Type B pancreatic cell (in vitro differentiated cells): ENCODE results near the gene ZDHHC14. TPM values are rescaled to one million over a fixed set of nuclear protein-coding genes. Genes with fewer than 3 reads are reported as not detected.

Experiments used
- DNase-seq: peaks from one replicate; pipeline ENCODE4 v3.0.0; 2021; ENCODE audit warnings: mixed read lengths; ENCODE audit not compliant: unreplicated experiment; ENCODE audit errors: extremely low spot score
- H3K27ac Mint-ChIP-seq: 2 replicates; pipeline ENCODE4 v1.8.0; 2021; ENCODE audit warnings: mild to moderate bottlenecking, mixed read lengths
- H3K27me3 Mint-ChIP-seq: 2 replicates; pipeline ENCODE4 v1.8.0; 2021; ENCODE audit warnings: mixed read lengths
- H3K36me3 Mint-ChIP-seq: 2 replicates; pipeline ENCODE4 v1.8.0; 2021; ENCODE audit warnings: mixed read lengths
- H3K4me1 Mint-ChIP-seq: one replicate; pipeline ENCODE4 v1.8.0; 2021; ENCODE audit warnings: mixed read lengths; ENCODE audit not compliant: unreplicated experiment
- H3K4me3 Mint-ChIP-seq: 2 replicates; pipeline ENCODE4 v1.8.0; 2021; ENCODE audit warnings: mild to moderate bottlenecking, mixed read lengths
- H3K9me3 Mint-ChIP-seq: 2 replicates; pipeline ENCODE4 v1.8.0; 2021; ENCODE audit warnings: mixed read lengths
- total RNA-seq: library from RNA; stranded (reverse); gene quantifications from 2 replicates; pipeline ENCODE4 v1.2.1, GENCODE V29; 2021; ENCODE audit warnings: low replicate concordance
- TF ChIP-seq, protein P1 (sequence below): fragments of 200-600 bp; sonication (generic); conservative IDR thresholded peaks from 2 replicates; pipeline ENCODE4 v1.5.0; 2021; ENCODE audit warnings: antibody characterized with exemption, mild to moderate bottlenecking

The ZDHHC14 gene
- total RNA-seq, 1 donor from 2014 or later = 11.1 TPM

DNA sequence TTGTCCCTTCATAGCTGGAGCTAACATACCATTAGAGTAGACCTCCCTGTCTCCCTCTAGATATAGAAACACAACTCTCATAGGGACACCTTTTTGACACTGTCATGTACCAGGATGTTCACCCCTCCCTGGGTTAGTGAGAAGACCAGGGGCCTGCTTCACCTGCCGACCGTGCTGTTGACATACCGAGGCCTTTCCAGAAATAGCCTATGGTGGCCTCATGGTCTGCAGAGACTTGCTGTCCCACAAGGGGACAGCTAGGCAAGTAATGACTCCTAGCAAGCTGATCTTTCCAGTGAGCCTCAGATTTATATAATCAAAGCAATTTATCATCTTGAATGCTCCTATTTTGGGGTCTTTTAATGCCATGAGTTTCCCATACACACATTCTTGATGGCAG lies 15.0 kb downstream of the ZDHHC14 start:
- Mint-ChIP-seq H3K27ac (no peak overlapping the region), H3K4me3 (no peak overlapping the region), H3K9me3 (peaks cover 14% of the 10 kb centered on the region), H3K27me3 (no peaks in the 10 kb centered on the region), H3K4me1 (peaks cover 4% of the 10 kb centered on the region), H3K36me3 (peaks cover 7% of the 10 kb centered on the region)
- no peak for DNase-seq
- TF ChIP-seq, protein P1, sequence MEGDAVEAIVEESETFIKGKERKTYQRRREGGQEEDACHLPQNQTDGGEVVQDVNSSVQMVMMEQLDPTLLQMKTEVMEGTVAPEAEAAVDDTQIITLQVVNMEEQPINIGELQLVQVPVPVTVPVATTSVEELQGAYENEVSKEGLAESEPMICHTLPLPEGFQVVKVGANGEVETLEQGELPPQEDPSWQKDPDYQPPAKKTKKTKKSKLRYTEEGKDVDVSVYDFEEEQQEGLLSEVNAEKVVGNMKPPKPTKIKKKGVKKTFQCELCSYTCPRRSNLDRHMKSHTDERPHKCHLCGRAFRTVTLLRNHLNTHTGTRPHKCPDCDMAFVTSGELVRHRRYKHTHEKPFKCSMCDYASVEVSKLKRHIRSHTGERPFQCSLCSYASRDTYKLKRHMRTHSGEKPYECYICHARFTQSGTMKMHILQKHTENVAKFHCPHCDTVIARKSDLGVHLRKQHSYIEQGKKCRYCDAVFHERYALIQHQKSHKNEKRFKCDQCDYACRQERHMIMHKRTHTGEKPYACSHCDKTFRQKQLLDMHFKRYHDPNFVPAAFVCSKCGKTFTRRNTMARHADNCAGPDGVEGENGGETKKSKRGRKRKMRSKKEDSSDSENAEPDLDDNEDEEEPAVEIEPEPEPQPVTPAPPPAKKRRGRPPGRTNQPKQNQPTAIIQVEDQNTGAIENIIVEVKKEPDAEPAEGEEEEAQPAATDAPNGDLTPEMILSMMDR = no peak

- no peaks in the 10 kb centered on the region for H3K27me3 Mint-ChIP-seq
Observed at GRCh38 chr6:157397660-157398059, 16.7 kb downstream of the ZDHHC14 start.

GRCh38 chr6:157398151-157398550 lies 17.2 kb downstream of the ZDHHC14 start:
- Mint-ChIP-seq H3K9me3 (peaks cover 7% of the 10 kb centered on the region), H3K4me3 (no peak overlapping the region), H3K36me3 (peaks cover 6% of the 10 kb centered on the region), H3K4me1 (peaks cover 3% of the 10 kb centered on the region), H3K27me3 (no peaks in the 10 kb centered on the region), H3K27ac (no peak overlapping the region)
- DNase-seq = no peak
- TF ChIP-seq, protein P1 = no peak

More at GRCh38 chr6:157397660-157398059, 16.7 kb downstream of the ZDHHC14 start:
- Mint-ChIP-seq H3K4me1 (peaks cover 4% of the 10 kb centered on the region), H3K27ac (no peak overlapping the region), H3K36me3 (peaks cover 7% of the 10 kb centered on the region), H3K9me3 (peaks cover 8% of the 10 kb centered on the region), H3K4me3 (no peak overlapping the region)
- DNase-seq = no peak
- TF ChIP-seq, protein P1 = no peak

DNA sequence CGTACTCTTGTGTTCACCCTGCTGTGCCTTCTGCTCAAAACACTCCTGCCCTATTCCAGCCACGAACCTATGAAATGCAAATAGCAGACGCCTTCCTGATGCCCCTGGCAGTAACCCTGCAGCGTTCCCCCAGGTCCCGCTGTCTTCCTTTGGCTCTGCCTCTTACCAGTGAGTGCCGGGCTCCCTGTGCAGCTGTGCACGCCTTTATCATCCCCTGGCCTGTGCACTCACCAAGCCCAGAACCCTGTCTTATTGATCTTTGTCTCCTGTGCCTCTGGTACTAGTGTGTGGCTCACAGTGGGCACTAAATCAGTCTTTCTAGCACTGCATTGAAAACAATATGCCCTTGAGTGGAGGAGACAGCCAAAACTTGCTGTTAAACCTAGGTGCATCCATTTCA lies 19.7 kb downstream of the ZDHHC14 start:
- DNase-seq = no peak
- Mint-ChIP-seq H3K36me3 (no peaks in the 10 kb centered on the region), H3K4me1 (no peaks in the 10 kb centered on the region), H3K27ac (no peak overlapping the region), H3K4me3 (no peak overlapping the region), H3K9me3 (no peaks in the 10 kb centered on the region), H3K27me3 (no peaks in the 10 kb centered on the region)
- TF ChIP-seq, protein P1 = no peak

DNA sequence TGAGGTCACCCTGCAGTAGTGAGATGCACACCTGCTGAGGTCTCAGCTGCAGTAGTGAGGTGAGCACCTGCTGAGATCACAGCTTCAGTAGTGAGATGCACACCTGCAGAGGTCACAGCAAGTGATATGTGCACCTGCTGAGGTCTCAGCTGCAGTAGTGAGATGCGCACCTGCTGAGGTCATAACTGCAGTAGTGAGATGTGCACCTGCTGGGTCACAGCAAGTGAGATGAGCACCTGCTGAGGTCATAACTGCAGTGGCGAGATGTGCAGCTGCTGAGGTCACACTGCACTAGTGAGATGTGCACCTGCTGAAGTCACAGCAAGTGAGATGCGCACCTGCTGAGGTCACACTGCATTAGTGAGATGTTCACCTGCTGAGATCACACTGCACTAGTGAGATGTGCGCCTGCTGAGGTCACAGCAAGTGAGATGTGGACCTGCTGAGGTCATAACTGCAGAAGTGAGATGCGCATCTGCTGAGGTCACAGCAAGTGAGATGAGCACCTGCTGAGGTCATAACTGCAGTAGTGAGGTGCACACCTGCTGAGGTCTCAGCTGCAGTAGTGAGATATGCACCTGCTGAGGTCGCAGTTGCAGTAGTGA lies 20.8 kb downstream of the ZDHHC14 start:
- Mint-ChIP-seq H3K4me1 (no peaks in the 10 kb centered on the region), H3K27ac (no peak overlapping the region), H3K9me3 (no peaks in the 10 kb centered on the region), H3K4me3 (no peak overlapping the region), H3K36me3 (no peaks in the 10 kb centered on the region), H3K27me3 (no peaks in the 10 kb centered on the region)
- no peak for DNase-seq
- TF ChIP-seq, protein P1 = no peak
